ENCODE measurements around the gene MED13L.

MED13L gene

GRCh38 chr12:116153983-116154382 lies 123.5 kb downstream of the MED13L start:
- H3K4me3 ChIP-seq (replicated peaks; ENCODE audit: low read depth, low read length) = no peak overlapping the region
- no peak for TF ChIP-seq CTCF (IDR thresholded peaks at IDR 0.05; ENCODE audit: low read length, missing control alignments)
- no peak for DNase-seq (ENCODE audit: low read depth)

- H3K4me3 ChIP-seq (replicated peaks; ENCODE audit: low read depth, low read length) = no peak overlapping the region
- DNase-seq (ENCODE audit: low read depth) = no peak
- no peak for TF ChIP-seq CTCF (IDR thresholded peaks at IDR 0.05; ENCODE audit: low read length, missing control alignments)
Measured at GRCh38 chr12:116153113-116153512, 124.4 kb downstream of the MED13L start.

- no peak for TF ChIP-seq CTCF (IDR thresholded peaks at IDR 0.05; ENCODE audit: low read length, missing control alignments)
- H3K4me3 ChIP-seq (replicated peaks; ENCODE audit: low read depth, low read length) = no peak overlapping the region
- DNase-seq (ENCODE audit: low read depth) = peak; percentile 86
Measured at GRCh38 chr12:116152268-116152667, 125.2 kb downstream of the MED13L start.

GRCh38 chr12:116150452-116150851 lies 127.0 kb downstream of the MED13L start:
- no peak for DNase-seq (ENCODE audit: low read depth)
- no peak for TF ChIP-seq CTCF (IDR thresholded peaks at IDR 0.05; ENCODE audit: low read length, missing control alignments)
- no peak overlapping the region for H3K4me3 ChIP-seq (replicated peaks; ENCODE audit: low read depth, low read length)

GRCh38 chr12:116150001-116150400 lies 127.5 kb downstream of the MED13L start:
- no peak for TF ChIP-seq CTCF (IDR thresholded peaks at IDR 0.05; ENCODE audit: low read length, missing control alignments)
- H3K4me3 ChIP-seq (replicated peaks; ENCODE audit: low read depth, low read length) = no peak overlapping the region
- DNase-seq (ENCODE audit: low read depth) = no peak

GRCh38 chr12:116148844-116149243 lies 128.6 kb downstream of the MED13L start:
- no peak for DNase-seq (ENCODE audit: low read depth)
- no peak overlapping the region for H3K4me3 ChIP-seq (replicated peaks; ENCODE audit: low read depth, low read length)
- TF ChIP-seq CTCF (IDR thresholded peaks at IDR 0.05; ENCODE audit: low read length, missing control alignments) = no peak

GRCh38 chr12:116146386-116146785 lies 131.1 kb downstream of the MED13L start:
- no peak for DNase-seq (ENCODE audit: low read depth)
- no peak for TF ChIP-seq CTCF (IDR thresholded peaks at IDR 0.05; ENCODE audit: low read length, missing control alignments)
- no peak overlapping the region for H3K4me3 ChIP-seq (replicated peaks; ENCODE audit: low read depth, low read length)
